AG04449 (cell line): ENCODE data around the gene GCLC.
A peak's percentile ranks its signal among the peaks of the same experiment; 100 is the strongest.

ENCODE experiments used
- CTCF ChIA-PET: fragments of 350-600 bp; formaldehyde crosslinking; extraction: SDS; loops from one replicate; lab custom pipeline; 2021; ENCODE audit warnings: antibody characterized with exemption; lab: Yijun Ruan, JAX
- POLR2A ChIA-PET: fragments of 400-600, 350-600 bp; formaldehyde crosslinking; extraction: SDS; loops from one replicate; lab custom pipeline; 2020; ENCODE audit warnings: antibody characterized with exemption, inconsistent platforms; lab: Yijun Ruan, JAX
- DNase-seq: peaks from one replicate; pipeline ENCODE4 v3.0.0-alpha.2; 2010; ENCODE audit warnings: low read depth, low spot score
- H3K4me3 ChIP-seq: 2 replicates; pipeline ENCODE4 v1.5.1; 2011; ENCODE audit warnings: low read depth, mild to moderate bottlenecking, control low read depth, low read length
- CTCF ChIP-seq: IDR thresholded peaks from one replicate; pipeline ENCODE4 v1.5.1; 2011; ENCODE audit warnings: mild to moderate bottlenecking, moderate library complexity, low read length, control low read depth, inconsistent platforms; ENCODE audit not compliant: insufficient read depth; ENCODE audit errors: missing control alignments

GCLC gene

DNA sequence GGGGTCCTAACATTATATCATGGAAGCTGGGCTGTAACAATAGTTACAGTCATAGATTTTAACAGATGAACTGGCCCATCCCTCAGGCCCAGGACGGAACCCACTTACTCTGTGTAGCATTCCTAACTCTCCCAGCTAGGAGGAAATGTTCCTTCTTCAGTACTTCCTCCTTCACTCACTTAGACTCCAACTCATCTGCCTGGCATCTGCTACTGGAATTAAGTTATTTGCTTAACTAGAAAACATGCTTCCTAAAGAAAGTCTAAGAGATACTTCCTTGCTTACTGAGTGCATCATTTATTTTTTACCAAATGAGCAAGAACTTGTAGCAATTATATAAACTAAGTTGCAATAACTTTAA is 20.5 kb downstream of the GCLC start:
- TF ChIP-seq CTCF: no peak
- DNase-seq: peak; percentile 45
- ChIA-PET POLR2A (interaction anchor here (0.6 to 0.8 kb wide), 3 partner anchors 24 to 91 kb away, joined by 3 read pairs; no protein-coding TSS in a partner anchor), CTCF (interaction anchor here (0.6 to 4.4 kb wide), 7 partner anchors 12 to 354 kb away, joined by 3 to 30 read pairs (median 6); no protein-coding TSS in a partner anchor)
- H3K4me3 ChIP-seq: no peak overlapping the region

- TF ChIP-seq CTCF: no peak
- ChIA-PET CTCF (interaction anchor here (0.6 to 4.4 kb wide), 10 partner anchors 13 to 354 kb away, joined by 3 to 30 read pairs (median 4); no protein-coding TSS in a partner anchor), POLR2A (interaction anchor here (0.6 to 0.8 kb wide), 3 partner anchors 24 to 92 kb away, joined by 3 read pairs; no protein-coding TSS in a partner anchor)
- no peak overlapping the region for H3K4me3 ChIP-seq
- no peak for DNase-seq
Observed at GRCh38 chr6:53523511-53524454, 21.1 kb downstream of the GCLC start.

DNA sequence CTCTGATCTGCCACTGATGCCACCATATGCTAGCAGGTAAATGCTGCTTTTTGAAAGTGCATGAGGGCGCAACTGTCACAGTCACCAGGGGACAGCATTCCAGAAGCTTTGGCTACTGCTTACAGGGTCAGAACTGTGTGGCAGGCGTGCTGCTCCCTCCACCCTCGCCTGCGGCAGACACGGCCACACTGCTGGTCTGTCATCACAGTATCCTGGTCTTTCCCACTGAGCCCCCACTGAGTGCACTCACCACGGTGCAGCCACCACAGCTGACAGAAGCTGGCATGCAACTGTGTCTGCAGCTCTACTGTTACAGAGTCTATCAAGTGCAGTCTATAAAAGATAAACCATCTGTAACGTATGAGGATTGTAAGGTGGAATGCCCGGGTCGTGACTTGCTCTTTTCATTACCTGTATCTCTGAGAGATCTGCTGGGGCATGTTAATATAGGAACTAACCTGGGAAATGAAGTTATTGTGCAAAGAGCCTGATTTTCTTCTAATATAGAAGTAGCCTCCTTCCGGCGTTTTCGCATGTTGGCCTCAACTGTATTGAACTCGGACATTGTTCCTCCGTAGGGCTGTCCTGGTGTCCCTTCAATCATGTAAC is 24.5 kb downstream of the GCLC start:
- DNase-seq: no peak
- CTCF ChIA-PET: interaction anchor here (0.7 kb wide), 1 partner anchor 520 kb away, joined by 3 read pairs; no protein-coding TSS in a partner anchor
- POLR2A ChIA-PET: no interaction called here
- TF ChIP-seq CTCF: no peak
- no peak overlapping the region for H3K4me3 ChIP-seq

DNA sequence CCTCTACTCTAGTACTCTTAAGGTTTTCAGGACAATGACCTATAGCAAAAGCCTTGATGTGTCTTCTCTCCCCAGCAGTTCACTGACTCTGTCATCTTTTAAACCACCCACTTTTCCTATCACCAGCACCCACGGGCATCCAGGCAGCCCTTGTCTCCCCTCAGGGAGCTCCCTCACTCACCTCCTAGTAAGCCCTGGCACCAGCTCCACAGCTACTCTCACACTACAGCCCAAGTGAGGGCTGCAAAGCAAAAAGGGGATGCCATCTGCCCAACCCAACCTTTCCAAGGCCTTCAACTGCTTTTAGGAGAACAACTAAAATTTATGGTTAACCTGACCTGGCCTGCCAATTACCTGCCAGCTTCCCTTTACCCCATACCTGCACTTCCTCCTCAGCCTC is 26.0 kb downstream of the GCLC start:
- no peak for DNase-seq
- POLR2A ChIA-PET: no interaction called here

GRCh38 chr6:53517021-53517420 is 27.9 kb downstream of the GCLC start:
- ChIA-PET CTCF (interaction anchor here (0.7 to 1.6 kb wide), 4 partner anchors 9 to 235 kb away, joined by 3 to 6 read pairs (median 6); partner anchors contain the start of gene GCLC), POLR2A (interaction anchor here (0.6 kb wide), 1 partner anchor 151 kb away, joined by 4 read pairs; no protein-coding TSS in a partner anchor)
- DNase-seq: no peak
- H3K4me3 ChIP-seq: no peak overlapping the region
- no peak for TF ChIP-seq CTCF

More for the DNA sequence above, 26.0 kb downstream of the GCLC start:
- no peak overlapping the region for H3K4me3 ChIP-seq
- CTCF ChIA-PET: interaction anchor here (0.6 to 1.9 kb wide), 3 partner anchors 9 to 199 kb away, joined by 3 to 8 read pairs (median 3); no protein-coding TSS in a partner anchor
- no peak for TF ChIP-seq CTCF
